Pons (tissue), 1 donor: Measurements from ENCODE around the gene OSBPL6.
"Not testable (repeated sequence)": the region's sequence is repeated elsewhere in the genome, so short reads cannot be mapped to it uniquely, and the experiment has no call there.

ENCODE experiments used
- DNase-seq: peaks from one replicate; pipeline ENCODE4 v3.0.0-alpha.2; 2016; ENCODE audit warnings: low spot score

Gene OSBPL6

DNA sequence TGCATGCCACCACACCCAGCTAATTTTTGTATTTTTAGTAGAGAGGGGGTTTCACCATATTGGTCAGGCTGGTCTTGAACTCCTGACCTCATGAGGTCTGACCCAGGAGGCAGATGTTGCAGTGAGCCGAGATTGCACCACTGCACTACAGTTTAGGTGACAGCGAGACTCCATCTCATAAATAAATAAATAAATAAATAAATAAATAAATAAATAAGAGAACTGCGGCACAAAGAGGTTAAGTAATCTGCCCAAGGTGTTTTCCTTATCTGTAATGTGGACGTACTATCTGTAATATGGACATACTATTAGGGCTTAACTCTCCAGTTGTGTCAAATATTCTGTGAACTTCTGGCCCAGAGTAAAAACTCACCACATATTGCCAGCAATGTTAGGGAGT, 4.1 kb downstream of the OSBPL6 start:
- DNase-seq: not testable (repeated sequence)

DNA sequence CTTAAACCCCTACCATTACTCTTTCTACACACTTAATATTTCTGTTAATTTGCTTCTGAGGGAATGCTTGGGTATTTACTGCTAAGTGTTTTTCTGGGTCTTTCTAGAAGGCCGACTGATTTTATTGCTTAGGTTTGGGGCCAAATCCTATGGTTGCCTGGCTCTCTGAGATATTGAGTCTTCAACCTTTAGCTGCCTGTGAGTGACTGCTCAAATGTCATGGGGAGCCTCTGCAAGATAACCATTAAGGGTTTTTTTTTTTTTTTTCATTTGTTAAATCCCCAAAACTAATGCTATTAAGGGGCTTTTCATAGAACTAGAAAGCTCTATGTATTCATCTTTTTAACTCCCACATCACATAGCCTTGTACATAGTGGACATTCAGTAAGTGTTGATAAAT, 5.0 kb downstream of the OSBPL6 start:
- no peak for DNase-seq

- no peak for DNase-seq
Observed at GRCh38 chr2:178200331-178200730, 6.0 kb downstream of the OSBPL6 start.

GRCh38 chr2:178202927-178203326, 8.6 kb downstream of the OSBPL6 start:
- no peak for DNase-seq

GRCh38 chr2:178204977-178205376, 10.7 kb downstream of the OSBPL6 start:
- DNase-seq: peak; percentile 40

DNA sequence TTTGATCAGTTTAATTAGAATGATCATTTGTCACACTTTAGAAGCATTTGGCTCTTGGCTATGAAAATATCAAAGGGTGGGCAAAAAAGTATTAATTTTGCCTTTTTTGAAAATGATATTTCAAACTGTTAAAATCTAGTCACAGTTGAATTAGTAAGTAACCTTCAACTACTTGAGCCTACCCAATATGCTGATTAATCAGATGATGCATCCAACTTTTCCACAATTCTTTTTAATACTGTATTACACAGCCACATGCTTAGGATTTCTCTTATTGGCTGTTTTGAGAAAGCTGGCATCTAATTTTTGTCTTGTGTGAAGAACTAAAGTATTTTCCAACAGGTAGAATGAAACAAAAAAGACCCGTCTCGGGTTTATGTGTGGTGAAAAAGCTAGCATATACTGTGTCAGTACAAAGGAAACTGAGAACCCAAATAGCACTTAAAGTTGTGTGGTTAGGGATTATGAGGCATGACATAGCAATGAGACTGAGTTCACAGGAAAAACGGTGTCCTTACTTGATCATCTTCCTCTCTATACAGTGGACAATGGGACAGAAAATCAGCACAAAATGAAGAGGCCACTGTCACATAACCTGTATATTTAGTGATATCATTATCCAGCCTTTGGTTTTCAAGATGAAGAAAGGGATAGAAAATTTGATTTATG, 11.7 kb downstream of the OSBPL6 start:
- DNase-seq: no peak

DNA sequence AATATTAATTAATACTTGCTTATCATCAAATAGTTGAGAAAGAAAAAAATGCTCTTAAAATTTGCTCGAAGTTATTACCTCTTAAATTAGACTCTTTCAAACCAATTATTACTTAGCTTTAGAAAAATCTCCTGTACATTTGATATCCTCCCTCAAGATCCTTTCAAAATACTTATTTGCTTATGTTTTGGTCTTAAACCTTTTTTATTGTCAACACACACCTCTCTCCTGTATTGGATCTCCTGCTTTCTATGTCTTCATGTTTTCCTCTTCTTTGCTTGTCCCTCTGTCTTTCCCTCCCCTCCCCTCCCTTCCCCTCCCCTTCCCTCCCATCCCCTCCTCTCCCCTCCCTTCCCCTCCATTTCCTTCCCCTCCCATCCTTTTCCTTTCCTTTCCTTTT, 14.0 kb downstream of the OSBPL6 start:
- DNase-seq: no peak

GRCh38 chr2:178208817-178209216, 14.5 kb downstream of the OSBPL6 start:
- DNase-seq: no peak

GRCh38 chr2:178211460-178211859, 17.1 kb downstream of the OSBPL6 start:
- DNase-seq: no peak

DNA sequence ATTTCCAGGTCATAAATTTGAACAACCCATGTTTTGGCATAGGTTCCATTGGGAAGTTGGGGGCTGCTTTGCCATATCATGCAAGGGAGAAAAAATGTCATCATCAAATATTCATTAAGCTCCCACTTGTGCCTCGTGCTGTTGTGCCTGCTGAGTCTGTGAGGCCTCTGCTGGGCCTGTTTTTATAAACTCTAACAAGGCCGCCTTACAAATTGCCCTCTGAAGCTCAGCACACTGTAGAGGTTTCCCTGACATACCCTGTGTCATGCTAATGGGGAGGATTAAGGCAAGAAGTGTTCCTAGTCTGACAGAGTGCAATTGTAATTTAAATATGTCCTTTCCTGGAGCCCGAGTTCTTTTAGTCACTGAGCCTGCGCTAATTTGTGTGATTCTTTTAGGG, 17.6 kb downstream of the OSBPL6 start:
- peak; percentile 34 for DNase-seq

- no peak for DNase-seq
Observed at GRCh38 chr2:178213991-178214390, 19.7 kb downstream of the OSBPL6 start.

- no peak for DNase-seq
Observed at GRCh38 chr2:178219247-178219646, 24.9 kb downstream of the OSBPL6 start.

DNA sequence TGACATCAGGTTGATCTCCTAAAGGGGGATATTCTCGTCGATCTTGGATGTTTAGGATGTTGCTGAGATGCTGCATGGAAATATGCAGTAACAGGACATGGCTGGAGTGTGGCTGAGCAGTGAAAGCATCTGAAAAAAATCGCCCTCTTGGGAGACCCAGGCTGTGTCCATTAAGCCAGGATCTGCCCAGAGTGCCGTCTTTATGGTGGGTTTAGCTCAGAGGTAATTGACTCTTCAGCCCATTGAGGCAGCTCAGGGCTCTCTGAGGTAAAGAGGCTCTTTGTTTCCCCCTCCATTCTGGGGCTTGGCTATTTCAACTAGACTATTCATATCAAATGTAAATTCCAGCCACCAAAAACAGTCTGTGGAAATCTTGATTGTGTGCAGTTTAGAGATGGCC, 26.5 kb downstream of the OSBPL6 start:
- no peak for DNase-seq

DNA sequence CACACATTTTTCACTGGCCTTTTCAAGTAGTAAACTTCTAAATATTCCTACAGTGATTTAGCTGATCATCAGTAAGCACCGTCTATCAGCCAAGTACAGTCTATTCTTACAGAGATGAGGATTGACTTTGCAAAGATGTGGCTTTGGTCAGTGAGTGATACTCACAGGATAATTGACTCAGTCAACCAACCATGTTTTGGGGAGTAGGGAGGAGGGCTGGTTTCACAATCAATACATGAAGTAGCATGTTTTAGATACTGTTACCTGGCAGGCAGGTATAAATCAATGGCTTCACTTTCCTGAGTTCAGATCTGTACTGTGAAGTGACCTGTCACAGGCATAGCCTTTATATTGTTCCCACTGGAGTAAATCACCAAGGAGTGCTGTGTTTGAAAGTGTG, 27.2 kb downstream of the OSBPL6 start:
- DNase-seq: no peak

DNA sequence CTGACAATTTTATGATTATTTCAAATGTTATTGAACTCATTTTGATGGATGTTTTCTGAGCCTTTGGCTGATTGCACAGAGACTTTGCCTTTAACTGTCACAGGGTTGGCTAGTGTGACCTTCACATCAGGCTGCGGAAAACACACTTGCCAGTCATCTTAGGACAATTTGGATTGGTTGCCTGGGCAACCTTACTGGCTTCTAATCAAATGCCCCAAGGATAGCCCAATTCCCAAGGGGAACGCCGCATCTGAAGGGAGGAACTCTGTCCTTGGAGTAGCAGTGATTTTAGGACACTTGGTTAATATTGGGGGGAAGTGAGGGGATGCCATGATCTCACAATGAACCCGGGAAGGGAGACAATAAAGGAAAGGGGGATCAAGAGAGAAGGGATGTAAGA, 29.5 kb downstream of the OSBPL6 start:
- DNase-seq: no peak

GRCh38 chr2:178225006-178225805, 30.9 kb downstream of the OSBPL6 start:
- DNase-seq: no peak

DNA sequence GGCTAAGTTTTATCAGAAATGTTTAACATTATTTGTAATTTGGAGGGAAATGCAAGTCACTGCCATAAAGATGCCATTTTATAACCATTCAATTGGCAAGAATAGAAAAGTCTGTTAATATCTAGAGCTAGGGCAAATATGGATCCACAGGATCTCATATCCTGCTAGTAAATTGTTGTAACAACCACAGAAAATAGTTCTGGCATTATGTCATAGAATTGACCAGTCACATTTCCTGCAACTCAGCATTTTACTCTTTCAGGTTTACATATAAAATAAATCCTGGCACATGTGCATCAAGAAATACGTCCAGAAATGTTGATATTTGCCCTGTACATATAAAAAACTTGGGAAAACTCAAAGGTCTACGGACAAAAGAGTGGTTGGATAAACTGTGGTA, 32.9 kb downstream of the OSBPL6 start:
- DNase-seq: no peak

- DNase-seq: peak; percentile 75
Observed at GRCh38 chr2:178229927-178230326, 35.6 kb downstream of the OSBPL6 start.

DNA sequence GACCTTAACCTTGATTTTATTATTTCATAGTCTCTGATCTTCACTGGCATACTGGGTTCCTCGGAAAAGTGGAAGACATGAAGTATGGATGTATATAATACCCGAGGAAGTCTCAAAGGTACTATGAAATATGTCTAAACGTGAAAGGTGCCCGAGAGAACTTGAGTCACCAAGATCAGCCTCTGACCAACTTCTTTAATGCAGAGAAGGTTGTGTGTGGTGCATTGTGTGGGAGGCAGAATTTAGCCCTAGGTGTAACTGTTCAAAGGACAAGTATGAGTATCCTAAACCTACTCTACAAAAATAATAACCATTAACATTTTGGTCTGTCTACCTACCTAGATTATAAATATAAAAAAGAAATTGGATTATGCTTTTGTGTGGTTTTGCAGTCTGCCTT, 36.1 kb downstream of the OSBPL6 start:
- no peak for DNase-seq

DNA sequence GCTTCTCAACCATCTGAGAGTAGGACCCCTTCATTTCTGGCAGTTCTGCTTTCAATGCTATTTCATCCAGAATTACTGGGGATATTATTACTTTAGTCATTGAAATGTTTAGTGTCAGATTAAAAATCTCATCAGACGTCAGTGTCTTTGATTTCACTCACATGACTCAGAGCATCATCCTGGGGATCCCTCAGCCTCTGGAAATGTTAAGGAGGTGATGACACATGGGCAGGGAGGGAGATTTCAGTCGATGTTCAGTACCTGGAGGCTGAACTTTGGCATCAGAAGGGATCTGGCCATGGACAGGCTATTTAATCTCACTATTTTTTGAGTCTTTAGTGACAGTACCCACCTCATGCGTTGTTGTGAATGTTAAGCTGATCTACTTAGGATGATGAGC, 39.1 kb downstream of the OSBPL6 start:
- no peak for DNase-seq

- no peak for DNase-seq
Observed at GRCh38 chr2:178234648-178235047, 40.3 kb downstream of the OSBPL6 start.

DNA sequence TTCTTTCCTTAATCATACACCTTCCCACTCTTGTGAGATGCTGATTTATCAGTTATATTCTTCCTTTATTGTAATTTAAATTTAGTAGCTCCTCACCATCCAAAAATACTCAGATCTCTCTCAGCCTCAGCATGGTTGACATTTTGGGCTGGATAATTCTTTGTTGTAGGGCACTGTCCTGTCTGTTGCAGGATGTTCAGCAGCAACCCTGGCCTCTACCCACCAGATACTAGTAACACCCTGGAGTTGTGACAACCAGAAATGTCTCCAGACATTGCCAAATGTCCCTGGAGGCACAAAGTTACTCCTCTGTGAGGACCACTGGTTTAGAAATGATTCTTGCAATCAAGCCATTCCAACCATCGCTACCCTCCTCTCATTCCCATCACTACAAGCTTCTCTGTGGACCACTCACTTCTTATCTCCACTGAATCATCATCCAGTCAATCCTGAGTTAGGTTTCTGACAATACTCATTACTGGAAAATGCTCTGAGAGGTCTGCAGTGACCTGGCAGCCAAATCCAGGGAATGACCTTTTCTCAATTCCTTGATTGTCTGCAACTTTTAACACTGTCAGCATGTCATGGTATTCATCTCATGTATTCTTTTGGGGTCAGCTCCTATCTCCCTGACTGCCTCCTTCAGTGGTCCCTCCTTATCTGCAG, 43.3 kb downstream of the OSBPL6 start:
- DNase-seq: no peak

GRCh38 chr2:178238154-178238521, 43.8 kb downstream of the OSBPL6 start:
- DNase-seq: no peak
